Naive thymus-derived CD4-positive, alpha-beta T cell (primary cell): ENCODE results near the gene SHISA4. TPM values are rescaled to one million over a fixed set of nuclear protein-coding genes. Genes with fewer than 3 reads are reported as not detected.
"Not testable (repeated sequence)": the region's sequence is repeated elsewhere in the genome, so short reads cannot be mapped to it uniquely, and the experiment has no call there.

Experiments used
- ATAC-seq: fragments of 150-1000 bp; cut with Tn5 transposase; 2 replicates; pipeline ENCODE4 v1.10.0; 2021; ENCODE audit warnings: mild to moderate bottlenecking, moderate library complexity
- CTCF ChIA-PET: fragments of 350-600 bp; sonication (Branson Sonifier 250); formaldehyde crosslinking; loops from one replicate; lab custom pipeline; 2021; ENCODE audit warnings: antibody characterized with exemption; lab: Charles Lee
- POLR2A ChIA-PET: fragments of 350-600 bp; sonication (Branson Sonifier 250); formaldehyde crosslinking; loops from one replicate; lab custom pipeline; 2021; ENCODE audit warnings: antibody characterized with exemption, inconsistent platforms; lab: Charles Lee
- DNase-seq, 9 donors: peaks; one replicate each; pipeline versions ENCODE4 v3.0.0 to v3.0.0-alpha.2; 2020 to 2022; ENCODE audit warnings: mixed read lengths in 1 of 9
- H3K27ac ChIP-seq: one replicate; pipeline ENCODE4 v1.7.0; 2013; ENCODE audit warnings: mild to moderate bottlenecking, low read depth, low read length, moderate library complexity
- H3K27me3 ChIP-seq, 2 donors: one replicate each; pipeline ENCODE4 v1.7.0; 2013; ENCODE audit warnings: low read length in 2 of 2, mild to moderate bottlenecking in 2 of 2, moderate library complexity in 2 of 2; ENCODE audit not compliant: control insufficient read depth in 2 of 2, insufficient read depth in 2 of 2
- H3K36me3 ChIP-seq, 3 experiments: 1 replicate in 2 of 3; 2 replicates in 1 of 3; pipeline ENCODE4 v1.7.0; 2013; ENCODE audit warnings: low read length in 3 of 3, mild to moderate bottlenecking in 3 of 3, moderate library complexity in 1 of 3; ENCODE audit not compliant: insufficient read depth in 3 of 3, control insufficient read depth in 2 of 3
- H3K4me1 ChIP-seq, 2 donors: one replicate each; pipeline ENCODE4 v1.7.0; 2013; ENCODE audit warnings: low read length in 2 of 2, mild to moderate bottlenecking in 2 of 2, moderate library complexity in 1 of 2; ENCODE audit not compliant: control insufficient read depth in 2 of 2, insufficient read depth in 2 of 2
- H3K4me3 ChIP-seq: 2 replicates; pipeline ENCODE4 v1.7.0; 2013; ENCODE audit warnings: mild to moderate bottlenecking, low read length
- H3K9me3 ChIP-seq, 3 experiments: 1 replicate in 2 of 3; 2 replicates in 1 of 3; pipeline ENCODE4 v1.7.0; 2013; ENCODE audit warnings: low read length in 3 of 3; ENCODE audit not compliant: control insufficient read depth in 2 of 3
- H3K27ac Mint-ChIP-seq, 9 donors: one replicate each; pipeline ENCODE4 v1.8.0; 2020 to 2022; ENCODE audit warnings: mixed read lengths in 9 of 9, mild to moderate bottlenecking in 8 of 9, moderate library complexity in 5 of 9, inconsistent platforms in 2 of 9
- H3K27me3 Mint-ChIP-seq, 5 donors: one replicate each; pipeline ENCODE4 v1.8.0; 2021 to 2022; ENCODE audit warnings: mixed read lengths in 5 of 5, mild to moderate bottlenecking in 1 of 5
- H3K36me3 Mint-ChIP-seq, 5 donors: one replicate each; pipeline ENCODE4 v1.8.0; 2020 to 2022; ENCODE audit warnings: mixed read lengths in 5 of 5, mild to moderate bottlenecking in 3 of 5, inconsistent platforms in 1 of 5
- H3K4me1 Mint-ChIP-seq, 7 donors: one replicate each; pipeline ENCODE4 v1.8.0; 2020 to 2022; ENCODE audit warnings: mixed read lengths in 7 of 7, mild to moderate bottlenecking in 3 of 7, inconsistent platforms in 1 of 7
- H3K4me3 Mint-ChIP-seq, 10 donors: one replicate each; pipeline ENCODE4 v1.8.0; 2020 to 2022; ENCODE audit warnings: mild to moderate bottlenecking in 10 of 10, mixed read lengths in 10 of 10, moderate library complexity in 6 of 10, inconsistent platforms in 2 of 10
- H3K9me3 Mint-ChIP-seq, 11 donors: one replicate each; pipeline ENCODE4 v1.8.0; 2020 to 2022; ENCODE audit warnings: mixed read lengths in 11 of 11, mild to moderate bottlenecking in 4 of 11, inconsistent platforms in 1 of 11, moderate library complexity in 1 of 11
- intact Hi-C, 2 donors: fragments of 100-400 bp; cut with micrococcal nuclease; formaldehyde crosslinking; loops; one replicate each; pipeline ENCODE4 v1.15.1; 2023
- polyA plus RNA-seq, 2 donors: library from polyadenylated mRNA; unstranded; fragments of 300-500 nt; fragmentation: Illumina TruSeq; gene quantifications; one replicate each; pipeline ENCODE4 v1.2.3, GENCODE V29; 2021
- total RNA-seq, 6 experiments: library from RNA in 5 of 6; stranded (reverse) in 5 of 6; gene quantifications; 1 replicate in 5 of 6; 2 replicates in 1 of 6; pipeline ENCODE4 v1.2.3 and lab custom pipeline; 2021 to 2026

SHISA4 gene
- total and polyA plus RNA-seq, 7 experiments from 2014 or later, result 0.30 to 1.4 (median 0.66) TPM; not detected in 2

DNA sequence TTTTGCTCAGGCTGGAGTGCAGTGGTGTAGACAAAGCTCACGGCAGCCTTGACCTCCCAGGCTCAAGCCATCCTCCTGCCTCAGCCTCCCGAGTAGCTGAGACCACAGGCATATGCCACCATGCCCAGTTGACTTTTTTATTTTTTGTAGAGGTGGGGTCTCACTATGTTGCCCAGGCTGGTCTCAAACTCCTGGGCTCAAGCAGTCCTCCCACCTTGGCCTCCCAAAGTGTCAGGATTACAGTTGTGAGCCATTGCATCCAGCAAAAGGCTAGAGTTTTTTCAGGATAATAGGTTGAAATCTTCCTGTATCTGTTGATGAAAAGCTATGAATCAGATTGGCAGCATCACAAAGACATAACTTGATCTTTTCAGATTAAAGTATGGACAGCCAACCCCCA lies 32.0 kb upstream of the SHISA4 start:
- H3K27ac Mint-ChIP-seq, H3K4me3 Mint-ChIP-seq, DNase-seq, H3K9me3 Mint-ChIP-seq, intact Hi-C loops, H3K4me1 ChIP-seq, H3K9me3 ChIP-seq, H3K4me1 Mint-ChIP-seq, H3K27ac ChIP-seq, H3K27me3 ChIP-seq, H3K27me3 Mint-ChIP-seq, CTCF ChIA-PET, POLR2A ChIA-PET, H3K4me3 ChIP-seq, ATAC-seq: not testable (repeated sequence)
- peaks cover 26 to 84% (median 27%) of the 10 kb centered on the region in 3 experiments for H3K36me3 ChIP-seq
- peaks cover 17 to 69% (median 38%) of the 10 kb centered on the region in 5 donors for H3K36me3 Mint-ChIP-seq

DNA sequence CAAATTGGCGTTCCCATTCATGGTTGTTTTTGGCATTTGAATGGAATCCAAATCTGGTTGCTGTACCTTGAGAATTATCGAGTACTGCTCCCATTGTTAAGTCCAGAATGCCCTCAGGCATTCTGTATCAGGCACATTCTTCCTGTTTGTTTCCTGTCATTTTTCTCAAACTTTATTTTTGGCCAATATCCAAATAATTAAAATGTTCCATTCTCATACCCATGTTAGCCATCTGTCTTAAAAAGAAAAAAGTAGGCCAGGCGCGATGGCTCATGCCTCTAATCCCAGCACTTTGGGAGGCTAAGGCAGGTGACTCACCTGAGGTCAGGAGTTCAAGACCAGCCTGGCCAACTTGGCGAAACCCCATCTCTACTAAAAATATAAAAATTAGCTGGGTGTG lies 29.3 kb upstream of the SHISA4 start:
- no peaks in the 10 kb centered on the region for H3K4me1 ChIP-seq
- ChIA-PET POLR2A (no interaction called here), CTCF (no interaction called here)
- Mint-ChIP-seq H3K36me3 (peaks cover 19 to 56% (median 25%) of the 10 kb centered on the region in 5 donors), H3K4me1 (peaks cover 0 to 6% (median 0%) of the 10 kb centered on the region in 7 donors), H3K9me3 (no peaks in the 10 kb centered on the region), H3K27me3 (no peaks in the 10 kb centered on the region), H3K27ac (peak overlapping the region in 2 of 9 donors; percentile 39 to 44), H3K4me3 (no peak overlapping the region)
- ATAC-seq, result no peak
- no peak overlapping the region for H3K4me3 ChIP-seq
- intact Hi-C loops, result no loop called here
- peaks cover 15 to 69% (median 18%) of the 10 kb centered on the region in 3 experiments for H3K36me3 ChIP-seq
- H3K9me3 ChIP-seq, result no peaks in the 10 kb centered on the region
- no peaks in the 10 kb centered on the region for H3K27me3 ChIP-seq
- H3K27ac ChIP-seq, result no peak overlapping the region
- DNase-seq, result no peak

DNA sequence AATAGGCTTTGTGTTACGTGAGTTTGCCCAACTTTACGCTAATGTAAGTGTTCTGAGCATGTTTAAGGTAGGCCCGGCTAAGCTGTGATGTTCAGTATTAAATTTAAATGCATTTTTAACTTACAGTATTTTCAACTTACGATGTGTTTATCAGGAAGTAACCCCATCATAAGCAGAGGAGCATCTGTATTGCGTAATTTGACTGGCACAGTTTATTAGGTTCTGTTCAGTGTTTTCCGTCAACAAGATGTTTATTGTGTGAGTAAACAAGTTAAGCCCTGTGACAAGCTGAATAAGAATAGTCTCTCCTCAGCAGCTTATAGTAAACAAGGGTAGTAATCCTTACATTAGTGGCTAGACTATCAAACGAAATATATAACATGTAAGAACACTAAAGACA lies 27.2 kb upstream of the SHISA4 start:
- no peak for ATAC-seq
- no peak for DNase-seq
- intact Hi-C loops, result no loop called here
- Mint-ChIP-seq H3K27me3 (no peaks in the 10 kb centered on the region), H3K4me3 (no peak overlapping the region), H3K4me1 (peaks cover 0 to 6% (median 0%) of the 10 kb centered on the region in 7 donors), H3K27ac (peak overlapping the region in 1 of 9 donors; percentile 56), H3K36me3 (peaks cover 12 to 47% (median 27%) of the 10 kb centered on the region in 5 donors), H3K9me3 (no peaks in the 10 kb centered on the region)
- H3K4me3 ChIP-seq, result no peak overlapping the region
- POLR2A ChIA-PET, result no interaction called here
- H3K4me1 ChIP-seq, result no peaks in the 10 kb centered on the region
- H3K36me3 ChIP-seq, result peaks cover 10 to 65% (median 18%) of the 10 kb centered on the region in 3 experiments
- H3K27ac ChIP-seq, result no peak overlapping the region
- CTCF ChIA-PET, result no interaction called here
- H3K27me3 ChIP-seq, result no peaks in the 10 kb centered on the region
- H3K9me3 ChIP-seq, result no peaks in the 10 kb centered on the region

DNA sequence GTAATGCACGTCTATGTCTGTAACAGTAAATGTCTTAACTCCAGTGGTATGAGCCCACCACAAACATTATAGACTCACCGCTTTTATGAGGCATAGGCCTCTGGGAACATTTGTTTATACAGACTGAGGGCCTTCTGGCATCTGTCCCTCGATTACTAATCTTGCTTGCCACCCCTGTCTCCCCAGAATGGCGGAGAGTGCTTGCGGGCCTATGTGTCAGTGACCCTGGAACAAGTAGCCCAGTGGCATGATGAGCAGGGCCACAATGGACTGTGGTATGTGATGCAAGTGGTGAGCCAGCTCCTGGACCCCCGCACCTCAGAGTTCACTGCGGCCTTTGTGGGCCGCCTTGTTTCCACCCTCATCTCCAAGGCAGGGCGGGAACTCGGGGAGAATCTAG lies 18.3 kb upstream of the SHISA4 start:
- ATAC-seq (no peak), DNase-seq (no peak)
- Mint-ChIP-seq H3K9me3 (no peaks in the 10 kb centered on the region), H3K27me3 (no peaks in the 10 kb centered on the region), H3K4me3 (no peak overlapping the region), H3K4me1 (peaks cover 0 to 5% (median 0%) of the 10 kb centered on the region in 7 donors), H3K36me3 (peaks cover 15 to 66% (median 38%) of the 10 kb centered on the region in 5 donors), H3K27ac (peak overlapping the region in 1 of 9 donors; percentile 26)
- intact Hi-C loops, result no loop called here
- ChIA-PET CTCF (no interaction called here), POLR2A (no interaction called here)
- Histone ChIP-seq H3K9me3 (no peaks in the 10 kb centered on the region), H3K36me3 (peaks cover 23 to 88% (median 31%) of the 10 kb centered on the region in 3 experiments), H3K27ac (no peak overlapping the region), H3K27me3 (no peaks in the 10 kb centered on the region), H3K4me1 (no peaks in the 10 kb centered on the region), H3K4me3 (no peak overlapping the region)

DNA sequence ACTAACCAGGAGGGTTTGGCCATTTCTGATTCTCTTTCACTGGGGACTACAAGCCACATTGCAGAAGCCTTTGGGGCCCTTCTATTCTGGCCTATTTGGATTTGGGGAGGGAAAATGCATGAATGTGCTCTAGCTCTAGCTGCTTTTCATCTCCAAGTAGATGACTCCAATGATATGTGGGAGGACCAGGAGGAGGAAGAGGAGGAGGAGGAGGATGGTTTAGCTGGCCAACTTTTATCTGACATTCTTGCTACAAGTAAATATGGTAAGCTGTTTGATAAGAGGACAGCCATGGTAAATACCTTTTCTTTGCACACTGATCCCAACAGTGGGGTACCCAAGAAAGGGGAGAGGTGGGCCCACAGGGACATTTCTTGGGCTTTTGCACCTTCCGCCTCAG lies 14.0 kb upstream of the SHISA4 start:
- DNase-seq (no peak), ATAC-seq (no peak)
- Histone ChIP-seq H3K27me3 (no peaks in the 10 kb centered on the region), H3K36me3 (peaks cover 11 to 63% (median 22%) of the 10 kb centered on the region in 3 experiments), H3K4me1 (no peaks in the 10 kb centered on the region), H3K4me3 (no peak overlapping the region), H3K9me3 (no peaks in the 10 kb centered on the region), H3K27ac (no peak overlapping the region)
- H3K36me3 Mint-ChIP-seq, result peaks cover 15 to 48% (median 29%) of the 10 kb centered on the region in 5 donors
- peaks cover 0 to 2% (median 0%) of the 10 kb centered on the region in 11 donors for H3K9me3 Mint-ChIP-seq
- peaks cover 0 to 3% (median 0%) of the 10 kb centered on the region in 7 donors for H3K4me1 Mint-ChIP-seq
- ChIA-PET CTCF (interaction anchor here (1.1 kb wide), 1 partner anchor 21 kb away, joined by 3 read pairs; no protein-coding TSS in a partner anchor), POLR2A (no interaction called here)
- no peak overlapping the region for H3K4me3 Mint-ChIP-seq
- no peak overlapping the region for H3K27ac Mint-ChIP-seq
- H3K27me3 Mint-ChIP-seq, result no peaks in the 10 kb centered on the region
- intact Hi-C loops, result loop anchor here (5.0 kb wide), 2 partner anchors 98 to 268 kb away; partner anchors contain the start of gene ARL8A (in 1 of the 2)

DNA sequence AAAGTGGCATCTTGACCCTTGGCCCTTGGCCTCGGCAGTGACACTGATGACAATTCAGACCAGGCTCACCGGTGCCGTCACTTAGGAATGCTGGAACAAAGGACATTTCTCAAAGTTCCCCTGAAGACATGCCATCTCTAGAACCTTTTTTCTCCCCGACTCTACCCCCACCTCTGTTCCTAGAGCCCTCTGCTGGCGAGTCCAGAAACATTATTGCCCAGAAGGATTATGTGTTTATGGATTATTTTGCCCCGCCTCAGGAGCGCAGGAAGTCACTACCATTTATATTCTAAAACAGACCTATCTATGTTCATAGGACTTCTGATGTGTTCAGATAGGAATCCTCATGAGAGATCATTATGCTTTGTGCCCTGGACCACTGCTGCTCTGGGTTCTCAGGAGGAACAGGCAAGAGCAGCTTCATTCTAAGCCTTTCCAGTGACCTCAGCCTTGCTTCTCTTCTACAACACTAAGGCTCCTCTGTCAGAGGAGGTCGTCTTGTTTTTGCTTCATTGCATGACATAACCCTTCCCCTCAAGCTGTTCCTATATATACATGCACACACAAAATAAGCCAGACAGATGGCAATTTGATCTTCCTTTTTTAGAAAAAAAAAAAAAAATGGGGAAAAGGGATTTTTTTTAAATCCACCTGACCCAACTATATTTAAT lies 12.4 kb upstream of the SHISA4 start:
- Histone ChIP-seq H3K27ac (no peak overlapping the region), H3K9me3 (no peaks in the 10 kb centered on the region), H3K27me3 (no peaks in the 10 kb centered on the region), H3K4me1 (no peaks in the 10 kb centered on the region), H3K36me3 (peaks cover 0 to 47% (median 8%) of the 10 kb centered on the region in 3 experiments), H3K4me3 (no peak overlapping the region)
- Mint-ChIP-seq H3K27me3 (no peaks in the 10 kb centered on the region), H3K4me3 (no peak overlapping the region), H3K36me3 (peaks cover 10 to 34% (median 21%) of the 10 kb centered on the region in 5 donors), H3K4me1 (peaks cover 0 to 3% (median 0%) of the 10 kb centered on the region in 7 donors), H3K27ac (peak overlapping the region in 3 of 9 donors; percentile 7 to 37 (median 33)), H3K9me3 (peaks cover 0 to 2% (median 0%) of the 10 kb centered on the region in 11 donors)
- POLR2A ChIA-PET, result no interaction called here
- DNase-seq (no peak), ATAC-seq (no peak)
- intact Hi-C loops, result loop anchor here (5.0 kb wide), 2 partner anchors 96 to 266 kb away; partner anchors contain the start of gene ARL8A (in 1 of the 2)
- CTCF ChIA-PET, result no interaction called here
